Stomach (tissue), 9 donors: ENCODE data around the gene PHLDB3. TPM values are rescaled to one million over a fixed set of nuclear protein-coding genes. Genes with fewer than 3 reads are reported as not detected.
A peak's percentile ranks its signal among the peaks of the same experiment; 100 is the strongest.
"Not testable (repeated sequence)": the region's sequence is repeated elsewhere in the genome, so short reads cannot be mapped to it uniquely, and the experiment has no call there.

ENCODE experiments used
- DNase-seq, 2 donors: peaks; one replicate each; pipeline versions ENCODE4 v3.0.0 to v3.0.0-alpha.2; 2013 to 2019
- H3K27ac ChIP-seq, 5 donors: fragments of 200-600 bp in 4 of 5; sonication (generic) in 4 of 5; one replicate each; pipeline ENCODE4 v1.5.1; 2013 to 2019; ENCODE audit warnings: mild to moderate bottlenecking in 1 of 5, moderate library complexity in 1 of 5
- H3K27me3 ChIP-seq, 3 donors: fragments of 200-600 bp; sonication (generic); one replicate each; pipeline ENCODE4 v1.5.1; 2017 to 2019; ENCODE audit warnings: mixed run types in 1 of 3
- H3K36me3 ChIP-seq, 4 donors: fragments of 200-600 bp; sonication (generic); 1 replicate in 3 of 4; 2 replicates in 1 of 4; pipeline ENCODE4 v1.5.1; 2016 to 2019
- H3K4me1 ChIP-seq, 4 donors: fragments of 200-600 bp; sonication (generic); one replicate each; pipeline ENCODE4 v1.5.1; 2016 to 2019
- H3K4me3 ChIP-seq, 4 donors: fragments of 200-600 bp; sonication (generic) in 3 of 4; one replicate each; pipeline ENCODE4 v1.5.1; 2016 to 2019; ENCODE audit warnings: mild to moderate bottlenecking in 1 of 4
- H3K9me3 ChIP-seq, 4 donors: fragments of 200-600 bp; sonication (generic); one replicate each; pipeline ENCODE4 v1.5.1; 2016 to 2019
- EP300 ChIP-seq: sonication (generic); formaldehyde crosslinking; IDR thresholded peaks from one replicate; pipeline ENCODE4 v1.6.1; 2017; ENCODE audit warnings: antibody characterized with exemption
- POLR2A ChIP-seq, 4 donors: fragments of 450-650 bp; IDR thresholded peaks; one replicate each; pipeline ENCODE4 v1.6.1; 2016; ENCODE audit warnings: antibody characterized with exemption in 4 of 4, control low read depth in 2 of 4, mild to moderate bottlenecking in 1 of 4, moderate library complexity in 1 of 4
- POLR2AphosphoS5 ChIP-seq, 3 donors: sonication (generic); formaldehyde crosslinking; IDR thresholded peaks; one replicate each; pipeline ENCODE4 v1.6.1; 2016; ENCODE audit warnings: antibody characterized with exemption in 3 of 3
- WGBS, 5 donors: extraction: QIAGEN DNeasy Blood & Tissue Kit in 3 of 5; methylation state at CpG; one replicate each; pipeline versions ENCODE4 v1.1.5 to v1.1.7; 2013 to 2018; 5-methylcytosine and 5-hydroxymethylcytosine counted together
- intact Hi-C: fragments of 100-400 bp; cut with DNase I; formaldehyde crosslinking; loops from one replicate; pipeline ENCODE4 v1.15.1; 2023; ENCODE audit warnings: low total_unique reads
- polyA plus RNA-seq, 3 donors: library from polyadenylated mRNA; stranded (reverse); fragments of 200-250 nt; gene quantifications; one replicate each; pipeline ENCODE4 v1.2.3, GENCODE V29; 2013
- total RNA-seq, 5 donors: library from RNA; depleted of rRNA; stranded (reverse); fragments of >200 nt; gene quantifications; one replicate each; pipeline versions ENCODE4 v1.1.0 to v1.2.3, GENCODE V29; 2014 to 2016
- TF ChIP-seq, protein P1 (sequence below), 7 experiments: fragments of 450-650 bp in 4 of 7; fragments of 200-600 bp in 3 of 7; sonication (generic) in 3 of 7; IDR thresholded peaks; one replicate each; pipeline ENCODE4 v1.5.1; 2016 to 2019; ENCODE audit warnings: antibody characterized with exemption in 7 of 7, control low read depth in 2 of 7, mild to moderate bottlenecking in 1 of 7
- donor health status: healthy with polysubstance abuse.
- donor health status: Bipolar disorder and iron deficiency.
- donor health status: healthy.

PHLDB3 gene
- total and polyA plus RNA-seq, 8 donors: 2.0 to 55.3 (median 9.5) TPM; not detected in 1

DNA sequence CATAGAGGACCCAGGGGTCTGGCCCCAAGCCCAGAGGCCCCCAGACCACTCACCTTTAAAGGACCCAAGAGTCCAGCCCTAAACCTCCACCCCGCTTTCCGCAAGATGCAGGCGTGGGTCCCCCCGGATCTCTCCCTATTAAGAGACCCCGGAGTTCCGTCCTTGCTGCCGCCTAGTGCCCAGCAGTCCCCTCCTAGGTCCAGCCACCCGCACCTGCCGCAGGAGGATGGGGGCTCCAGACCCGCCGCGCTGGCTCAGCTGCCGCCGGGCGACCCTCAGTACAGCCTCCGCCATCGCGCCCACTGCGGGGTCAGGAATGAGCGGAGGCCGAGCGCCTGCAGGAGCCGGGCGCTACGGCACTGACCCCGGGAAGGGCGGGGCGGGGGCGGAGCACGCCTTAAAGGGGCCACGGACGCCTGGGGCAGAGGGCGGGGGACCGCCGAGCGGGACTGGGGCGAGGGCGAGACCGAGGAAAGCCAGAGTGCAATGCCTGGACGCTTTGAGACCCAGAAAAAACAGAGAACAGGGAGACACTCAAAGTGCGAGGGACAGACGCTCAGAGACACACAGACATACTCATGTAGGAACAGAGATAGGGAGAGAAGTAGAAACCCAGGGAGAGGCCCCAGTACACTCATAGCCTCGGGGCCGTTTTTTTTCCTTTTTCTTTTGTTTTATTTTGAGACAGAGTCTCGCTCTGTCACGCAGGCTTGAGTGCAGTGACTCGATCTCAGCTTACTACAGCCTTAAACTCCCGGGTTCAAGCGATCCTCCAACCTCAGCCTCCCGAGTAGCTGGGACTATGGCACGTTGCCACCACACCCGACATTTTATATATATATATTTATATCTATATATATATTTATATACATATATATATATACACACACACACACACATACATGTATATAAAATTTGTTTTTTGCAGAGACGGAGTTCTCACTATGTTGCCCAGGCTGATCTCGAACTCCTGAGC lies 22.6 kb upstream of the PHLDB3 start, which contains the start of gene ETHE1:
Gene ETHE1, minus strand, starts transcription at position 318 of the 976 bp plus-strand sequence. Its CDS starts 24 bp downstream, at position 294.
- H3K27me3 ChIP-seq: no peaks in the 10 kb centered on the region
- H3K36me3 ChIP-seq: peaks cover 0 to 4% (median 2%) of the 10 kb centered on the region in 4 donors
- TF ChIP-seq POLR2AphosphoS5 (IDR thresholded peaks at IDR 0.05) (peak; percentile 50 to 91 (median 87)), POLR2A (IDR thresholded peaks at IDR 0.05) (peak in 1 of 4 donors; percentile 49)
- TF ChIP-seq, protein P1, sequence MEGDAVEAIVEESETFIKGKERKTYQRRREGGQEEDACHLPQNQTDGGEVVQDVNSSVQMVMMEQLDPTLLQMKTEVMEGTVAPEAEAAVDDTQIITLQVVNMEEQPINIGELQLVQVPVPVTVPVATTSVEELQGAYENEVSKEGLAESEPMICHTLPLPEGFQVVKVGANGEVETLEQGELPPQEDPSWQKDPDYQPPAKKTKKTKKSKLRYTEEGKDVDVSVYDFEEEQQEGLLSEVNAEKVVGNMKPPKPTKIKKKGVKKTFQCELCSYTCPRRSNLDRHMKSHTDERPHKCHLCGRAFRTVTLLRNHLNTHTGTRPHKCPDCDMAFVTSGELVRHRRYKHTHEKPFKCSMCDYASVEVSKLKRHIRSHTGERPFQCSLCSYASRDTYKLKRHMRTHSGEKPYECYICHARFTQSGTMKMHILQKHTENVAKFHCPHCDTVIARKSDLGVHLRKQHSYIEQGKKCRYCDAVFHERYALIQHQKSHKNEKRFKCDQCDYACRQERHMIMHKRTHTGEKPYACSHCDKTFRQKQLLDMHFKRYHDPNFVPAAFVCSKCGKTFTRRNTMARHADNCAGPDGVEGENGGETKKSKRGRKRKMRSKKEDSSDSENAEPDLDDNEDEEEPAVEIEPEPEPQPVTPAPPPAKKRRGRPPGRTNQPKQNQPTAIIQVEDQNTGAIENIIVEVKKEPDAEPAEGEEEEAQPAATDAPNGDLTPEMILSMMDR (IDR thresholded peaks at IDR 0.05): no peak
- intact Hi-C loops: no loop called here
- H3K9me3 ChIP-seq: no peaks in the 10 kb centered on the region
- peak within 1 kb of the TSS; percentile 86 to 94 (median 88) for H3K27ac ChIP-seq
- peak; percentile 84 to 92 for DNase-seq
- peaks cover 20 to 53% (median 38%) of the 10 kb centered on the region in 4 donors for H3K4me1 ChIP-seq
- WGBS, 5 donors: 4 to 6% (median 5%) methylated on average over 37 to 54 of the region's 54 CpGs
- H3K4me3 ChIP-seq: peak within 1 kb of the TSS; percentile 61 to 96 (median 92)

DNA sequence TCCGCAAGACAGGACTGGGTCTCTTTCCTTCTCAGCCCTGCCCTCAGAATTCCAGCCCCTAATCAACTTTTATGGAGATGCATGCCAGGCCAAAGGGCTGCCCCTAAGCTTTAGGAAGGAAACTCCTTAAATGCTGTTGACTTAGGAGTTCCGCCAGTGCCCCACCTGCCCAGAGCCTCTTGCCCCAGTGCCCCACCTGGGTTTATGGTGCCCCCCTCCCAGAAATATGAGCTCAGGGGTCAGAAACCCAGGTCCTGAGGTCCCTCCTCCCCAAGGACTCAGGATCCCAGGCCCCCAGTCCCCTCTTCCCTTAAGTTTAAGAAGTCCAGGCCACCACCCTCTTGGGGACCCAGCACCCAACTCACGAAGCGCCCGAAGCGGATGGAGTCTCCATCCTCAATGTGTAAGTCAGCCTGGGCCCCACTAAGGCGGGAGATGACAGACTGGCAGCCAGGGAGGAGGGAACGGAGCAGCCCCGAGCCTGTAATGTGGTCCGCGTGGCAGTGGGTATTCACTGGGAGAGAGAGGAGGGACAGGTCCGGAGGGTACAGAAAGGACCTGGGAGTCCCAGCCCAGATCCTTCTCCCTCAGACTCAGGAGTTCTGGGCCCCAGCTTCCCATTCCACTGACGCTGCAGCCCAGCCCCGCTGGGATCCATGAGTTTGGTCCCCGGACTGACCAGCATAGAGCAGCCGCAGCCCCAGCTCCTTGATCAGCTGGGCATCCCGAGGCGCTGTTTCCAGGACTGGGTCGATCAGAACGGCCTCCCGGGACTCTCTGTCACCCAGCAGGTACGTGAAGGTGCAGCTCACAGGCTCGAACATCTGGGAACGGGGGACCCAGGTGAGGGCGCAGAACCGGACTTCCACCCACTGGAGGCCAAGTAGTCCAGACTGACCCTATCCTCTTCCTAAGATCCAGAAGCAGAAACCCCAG lies 21.6 kb upstream of the PHLDB3 start:
- TF ChIP-seq POLR2A (IDR thresholded peaks at IDR 0.05) (no peak), POLR2AphosphoS5 (IDR thresholded peaks at IDR 0.05) (no peak), EP300 (no peak)
- TF ChIP-seq, protein P1 (IDR thresholded peaks at IDR 0.05): no peak
- no peaks in the 10 kb centered on the region for H3K9me3 ChIP-seq
- H3K27me3 ChIP-seq: no peaks in the 10 kb centered on the region
- peaks cover 17 to 49% (median 32%) of the 10 kb centered on the region in 4 donors for H3K4me1 ChIP-seq
- peak overlapping the region; percentile 61 to 96 (median 92) for H3K4me3 ChIP-seq
- intact Hi-C loops: no loop called here
- H3K27ac ChIP-seq: peak overlapping the region; percentile 86 to 94 (median 88)
- DNase-seq: peak; percentile 38 to 60
- 1 to 3% (median 1%) methylated on average over 16 to 26 of the region's 26 CpGs for WGBS, 5 donors
- peaks cover 0 to 8% (median 5%) of the 10 kb centered on the region in 4 donors for H3K36me3 ChIP-seq

DNA sequence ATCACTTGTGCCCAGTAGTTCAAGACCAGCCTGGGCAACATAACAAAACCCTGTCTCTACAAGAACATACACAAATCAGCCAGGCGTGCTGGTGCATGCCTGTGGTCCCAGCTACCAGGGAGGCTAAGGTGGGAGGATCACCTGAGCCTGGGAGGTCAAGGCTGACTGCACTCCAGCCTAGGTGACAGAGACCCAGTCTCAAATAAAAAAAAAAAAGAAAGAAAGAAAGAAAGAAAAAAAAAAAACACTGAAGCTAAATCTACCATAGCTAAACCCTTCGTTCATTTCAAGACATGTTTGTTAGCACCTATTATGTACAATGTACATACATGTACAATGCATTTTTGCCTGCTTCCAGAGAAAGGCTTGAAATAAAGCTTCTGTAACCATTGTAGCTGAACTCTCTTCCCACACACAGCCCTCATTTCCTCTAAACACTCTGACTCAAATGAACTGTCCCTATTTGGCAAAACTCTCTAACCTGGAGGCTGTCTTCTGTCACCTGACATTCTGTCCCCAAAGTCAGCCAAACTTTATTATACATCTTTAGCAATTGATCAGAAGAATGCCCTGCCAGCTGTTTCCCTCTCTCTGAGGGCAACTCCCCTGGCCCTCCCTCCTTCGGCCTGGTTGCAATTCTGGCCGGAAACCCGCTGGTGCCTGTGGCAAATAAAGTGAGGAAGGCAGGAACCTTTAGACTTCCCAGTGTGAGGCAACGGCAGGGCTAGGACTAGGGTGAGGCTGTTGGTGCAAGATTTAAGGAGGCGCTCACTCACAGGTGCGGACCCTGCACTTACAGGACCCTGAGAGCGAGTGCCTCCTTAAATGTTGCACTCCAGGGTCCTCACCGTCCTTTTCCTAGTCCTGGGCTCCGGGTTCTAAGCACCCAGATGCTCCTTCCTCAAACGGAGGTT lies 20.6 kb upstream of the PHLDB3 start:
- 7 to 11% (median 9%) methylated on average over 12 of the region's 12 CpGs for WGBS, 5 donors
- H3K27ac ChIP-seq: peak overlapping the region; percentile 86 to 94 (median 88)
- peak in 2 of 3 donors; percentile 74 to 77 for TF ChIP-seq POLR2AphosphoS5 (IDR thresholded peaks at IDR 0.05)
- TF ChIP-seq EP300: no peak
- TF ChIP-seq, protein P1 (IDR thresholded peaks at IDR 0.05): no peak
- no peak for TF ChIP-seq POLR2A (IDR thresholded peaks at IDR 0.05)
- peaks cover 17 to 49% (median 32%) of the 10 kb centered on the region in 4 donors for H3K4me1 ChIP-seq
- intact Hi-C loops: loop anchor here (5.0 kb wide), 1 partner anchor 78 kb away; no protein-coding TSS in a partner anchor
- H3K36me3 ChIP-seq: peaks cover 0 to 12% (median 9%) of the 10 kb centered on the region in 4 donors
- DNase-seq: peak; percentile 65 to 83
- H3K4me3 ChIP-seq: peak overlapping the region; percentile 61 to 96 (median 92)
- H3K27me3 ChIP-seq: no peaks in the 10 kb centered on the region
- no peaks in the 10 kb centered on the region for H3K9me3 ChIP-seq

DNA sequence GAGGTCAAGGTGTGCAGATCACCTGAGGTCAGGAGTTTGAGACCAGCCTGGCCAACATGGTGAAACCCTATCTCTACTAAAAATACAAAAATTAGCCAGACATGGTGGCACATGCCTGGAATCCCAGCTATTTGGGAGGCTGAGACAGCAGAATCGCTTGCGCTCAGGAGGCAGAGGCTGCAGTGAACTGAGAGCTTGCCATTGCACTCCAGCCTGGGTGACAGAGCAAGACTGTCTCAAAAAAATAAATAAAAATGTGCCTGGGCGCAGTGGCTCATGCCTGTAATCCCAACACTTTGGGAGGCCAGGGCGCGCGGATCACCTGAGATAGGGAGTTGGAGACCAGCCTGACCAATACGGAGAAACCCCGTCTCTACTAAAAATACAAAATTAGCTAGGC lies 19.1 kb upstream of the PHLDB3 start:
- not testable (repeated sequence) for DNase-seq

More for the DNA sequence above, 19.1 kb upstream of the PHLDB3 start:
- not testable (repeated sequence) for H3K9me3 ChIP-seq, H3K27ac ChIP-seq, H3K4me3 ChIP-seq, H3K27me3 ChIP-seq
- peaks cover 0 to 12% (median 9%) of the 10 kb centered on the region in 4 donors for H3K36me3 ChIP-seq
- peaks cover 17 to 63% (median 36%) of the 10 kb centered on the region in 4 donors for H3K4me1 ChIP-seq
- WGBS, 5 donors: 92 to 99% (median 98%) methylated on average over 8 of the region's 8 CpGs
- intact Hi-C loops: loop anchor here (5.0 kb wide), 1 partner anchor 76 kb away; no protein-coding TSS in a partner anchor
